Stimulated activated naive CD4-positive, alpha-beta T cell treated with Interleukin-2 at 50 U/mL for 16 hours (primary cell): ENCODE data around the gene CHTF8.
"Not testable (repeated sequence)": the region's sequence is repeated elsewhere in the genome, so short reads cannot be mapped to it uniquely, and the experiment has no call there.

Experiments
- DNase-seq: peaks from one replicate; lab custom pipeline; 2025; lab: John Stamatoyannopoulos, UW

CHTF8 gene

GRCh38 chr16:69138608-69139007 is 6.2 kb upstream of the CHTF8 start:
- no peak for DNase-seq

- no peak for DNase-seq
Measured at GRCh38 chr16:69133373-69133954, 1.1 kb upstream of the CHTF8 start.

DNA sequence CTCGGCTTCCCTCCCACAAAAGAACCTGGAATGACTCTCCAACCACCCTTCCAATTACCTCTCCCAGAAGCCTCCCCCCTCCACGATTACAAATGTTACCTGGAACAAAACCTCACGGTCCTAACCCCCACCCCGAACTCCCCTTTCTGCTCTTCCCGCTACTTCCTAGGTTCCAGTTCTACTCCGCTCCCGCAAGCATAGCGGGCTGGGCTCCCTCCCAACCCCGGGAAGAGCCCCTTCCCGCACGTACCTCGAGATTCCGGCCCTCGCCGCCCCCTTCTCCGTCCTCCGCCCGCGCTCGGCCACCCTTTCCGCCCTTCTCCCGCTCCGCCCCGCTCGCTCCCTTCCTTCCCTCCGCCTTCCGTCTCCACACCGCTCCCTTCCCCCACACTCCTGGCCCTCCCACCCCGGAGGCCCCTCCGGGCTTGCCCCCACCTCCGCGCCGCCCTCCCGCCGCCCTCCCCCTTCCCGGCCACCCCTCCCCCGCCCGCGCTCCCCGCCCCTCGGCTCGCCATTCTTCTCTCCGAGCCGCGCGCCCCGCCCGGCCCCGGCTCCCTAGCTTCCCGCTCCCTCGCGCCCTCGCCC is 457 bp downstream of the CHTF8 start:
- DNase-seq: peak; percentile 75

GRCh38 chr16:69131167-69131838 is 1.1 kb downstream of the CHTF8 start:
- no peak for DNase-seq

GRCh38 chr16:69130461-69130860 is 1.9 kb downstream of the CHTF8 start:
- DNase-seq: no peak

- DNase-seq: no peak
Measured at GRCh38 chr16:69127966-69128510, 4.3 kb downstream of the CHTF8 start.

DNA sequence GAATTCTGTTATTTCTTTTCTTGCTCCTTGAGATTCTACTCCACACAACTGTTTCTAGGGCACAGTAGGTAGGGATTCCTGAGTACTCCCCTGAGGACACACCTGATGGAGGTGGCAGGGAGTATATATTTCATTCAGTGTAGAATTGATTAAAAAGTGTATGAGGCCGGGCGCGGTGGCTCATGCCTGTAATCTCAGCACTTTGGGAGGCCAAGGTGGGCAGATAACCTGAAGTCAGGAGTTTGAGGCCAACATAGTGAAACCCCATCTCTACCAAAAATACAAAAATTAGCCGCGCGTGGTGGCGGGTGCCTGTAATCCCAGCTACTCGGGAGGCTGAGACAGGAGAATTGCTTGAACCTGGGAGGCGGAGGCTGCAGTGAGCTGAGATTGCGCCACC is 5.6 kb downstream of the CHTF8 start:
- DNase-seq: not testable (repeated sequence)

DNA sequence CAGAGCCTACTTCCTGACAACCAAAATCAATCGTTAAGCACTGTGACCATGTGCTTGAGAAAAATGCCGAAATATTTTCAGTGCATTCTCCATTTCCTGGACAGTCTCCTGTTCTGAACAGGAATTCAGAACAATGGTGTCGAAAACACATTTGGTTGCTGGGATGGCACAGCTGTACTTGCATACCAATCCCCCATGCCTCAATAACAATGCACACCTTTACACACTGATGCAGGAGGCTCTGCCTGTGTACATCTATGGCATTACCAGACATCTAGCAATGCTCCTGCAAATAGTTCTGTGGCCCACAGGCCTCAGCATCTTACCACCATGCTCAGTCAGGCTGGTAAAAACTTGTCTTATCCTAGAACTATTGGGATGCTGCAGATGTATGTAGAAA is 6.2 kb downstream of the CHTF8 start:
- no peak for DNase-seq

DNA sequence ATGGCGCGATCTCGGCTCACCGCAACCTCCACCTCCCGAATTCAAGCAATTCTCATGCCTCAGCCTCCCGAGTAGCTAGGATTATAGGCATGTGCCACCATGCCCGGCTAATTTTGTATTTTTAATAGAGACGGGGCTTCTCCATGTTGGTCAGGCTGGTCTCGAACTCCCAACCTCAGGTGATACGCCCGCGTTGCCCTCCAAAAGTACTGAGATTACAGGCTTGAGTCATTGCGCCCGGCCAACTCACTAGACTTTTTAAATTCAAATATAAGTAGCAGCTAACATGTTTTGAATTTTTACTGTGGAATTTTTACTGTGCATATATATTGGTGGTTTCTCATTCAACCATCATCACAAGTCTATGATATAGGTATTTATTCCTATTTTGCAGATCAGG is 7.4 kb downstream of the CHTF8 start:
- not testable (repeated sequence) for DNase-seq

DNA sequence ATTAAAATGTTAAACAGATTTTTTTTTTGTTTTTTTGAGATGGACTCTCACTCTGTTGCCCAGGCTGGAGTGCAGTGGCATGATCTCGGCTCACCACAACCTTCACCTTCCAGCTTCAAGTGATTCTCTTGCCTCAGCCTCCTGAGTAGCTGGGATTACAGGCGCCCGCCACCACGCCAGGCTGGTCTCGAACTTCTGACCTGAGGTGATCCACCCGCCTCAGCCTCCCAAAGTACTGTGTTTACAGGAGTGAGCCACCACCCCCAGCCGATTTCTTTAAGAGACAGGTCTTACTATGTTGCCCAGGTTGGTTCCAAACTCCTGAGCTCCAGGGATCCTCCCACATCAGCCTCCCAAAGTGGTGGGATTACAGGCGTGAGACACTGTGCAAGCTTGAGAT is 8.0 kb downstream of the CHTF8 start:
- not testable (repeated sequence) for DNase-seq

DNA sequence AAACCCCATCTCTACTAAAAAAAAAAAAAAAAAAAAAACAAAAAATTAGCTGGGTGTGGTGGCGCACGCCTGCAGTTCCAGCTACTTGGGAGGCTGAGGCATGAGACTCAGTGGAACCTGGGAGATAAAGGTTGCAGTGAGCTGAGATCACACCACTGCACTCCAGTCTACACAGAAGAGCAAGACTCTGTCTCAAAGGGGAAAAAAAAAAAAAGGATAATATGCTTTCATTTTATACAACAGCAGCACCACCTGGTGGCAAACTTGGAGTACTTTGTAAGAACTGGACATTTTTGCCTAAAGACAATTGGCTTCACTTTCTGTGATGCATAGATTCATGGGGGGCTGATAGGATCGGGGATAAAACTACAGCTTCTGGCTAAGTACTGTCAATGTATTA is 8.5 kb downstream of the CHTF8 start:
- DNase-seq: peak; percentile 61

DNA sequence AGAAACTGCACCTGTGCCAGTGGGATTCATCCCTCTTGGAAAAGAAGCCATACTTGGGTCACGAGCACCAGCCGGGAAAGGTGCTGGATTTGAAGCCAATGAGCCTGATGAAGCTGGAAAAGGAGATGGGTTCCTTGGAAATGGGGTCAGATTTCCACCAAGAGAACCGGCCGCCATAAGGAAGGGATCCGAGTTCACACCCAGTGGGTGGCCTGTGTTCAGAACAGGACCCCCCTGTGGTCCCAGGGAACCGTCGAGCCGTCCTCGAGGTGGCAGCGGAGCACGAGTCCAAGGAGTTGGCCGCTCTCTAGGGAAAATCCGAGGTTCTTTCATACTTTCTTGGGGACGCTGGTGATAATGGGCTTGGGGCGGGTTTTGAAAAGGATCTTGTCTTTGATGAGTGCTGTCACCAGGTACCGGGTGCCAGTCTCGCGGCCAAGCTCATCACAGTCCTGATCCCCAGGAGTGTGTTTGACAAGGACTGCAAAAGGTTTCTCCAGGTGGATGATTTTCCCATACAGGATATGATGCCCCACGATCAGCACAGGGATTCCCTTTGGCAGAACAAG is 12.2 kb downstream of the CHTF8 start:
- DNase-seq: no peak

DNA sequence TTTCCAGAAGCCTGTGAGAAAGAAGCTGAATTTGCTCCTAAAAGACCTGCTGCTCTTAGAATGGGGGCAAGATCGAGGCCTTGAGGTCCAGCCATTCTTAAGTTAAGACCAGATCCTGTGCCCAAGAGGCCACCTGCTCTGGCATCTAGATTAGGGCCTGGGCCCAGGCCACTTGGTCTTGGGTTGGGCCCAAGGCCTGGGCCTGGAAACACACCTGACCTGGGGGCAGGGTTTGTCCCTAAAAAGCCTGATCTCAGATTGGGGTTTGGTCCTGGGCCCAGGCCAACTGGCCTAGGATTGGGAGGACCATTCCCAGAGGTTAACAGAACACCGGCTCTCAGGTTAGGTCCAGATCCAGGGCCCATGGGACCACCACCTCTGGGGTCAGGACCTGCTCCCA is 12.9 kb downstream of the CHTF8 start:
- no peak for DNase-seq

- DNase-seq: no peak
Measured at GRCh38 chr16:69118994-69119393, 13.4 kb downstream of the CHTF8 start.

DNA sequence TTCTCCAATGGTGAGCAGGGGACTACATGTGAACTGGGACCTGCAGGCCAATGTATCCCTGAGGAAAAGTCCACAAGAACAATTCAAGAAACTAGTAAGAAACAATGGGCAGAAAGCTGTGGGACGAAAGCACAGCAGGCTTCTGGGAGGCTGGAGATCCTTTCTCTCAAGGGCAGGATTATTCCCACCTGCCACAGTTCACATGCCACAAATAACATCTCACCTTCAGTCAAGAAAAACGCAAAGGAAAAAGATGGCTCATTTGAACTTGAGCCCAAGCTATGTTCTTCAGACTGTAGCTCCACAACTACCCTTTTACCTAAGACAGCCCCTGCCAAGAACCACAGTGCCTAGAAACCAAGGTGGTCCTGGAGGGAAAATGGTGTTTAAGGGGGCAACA is 13.9 kb downstream of the CHTF8 start:
- DNase-seq: no peak

- DNase-seq: no peak
Measured at GRCh38 chr16:69116906-69117305, 15.5 kb downstream of the CHTF8 start.

GRCh38 chr16:69116256-69116875 is 16.0 kb downstream of the CHTF8 start:
- no peak for DNase-seq

DNA sequence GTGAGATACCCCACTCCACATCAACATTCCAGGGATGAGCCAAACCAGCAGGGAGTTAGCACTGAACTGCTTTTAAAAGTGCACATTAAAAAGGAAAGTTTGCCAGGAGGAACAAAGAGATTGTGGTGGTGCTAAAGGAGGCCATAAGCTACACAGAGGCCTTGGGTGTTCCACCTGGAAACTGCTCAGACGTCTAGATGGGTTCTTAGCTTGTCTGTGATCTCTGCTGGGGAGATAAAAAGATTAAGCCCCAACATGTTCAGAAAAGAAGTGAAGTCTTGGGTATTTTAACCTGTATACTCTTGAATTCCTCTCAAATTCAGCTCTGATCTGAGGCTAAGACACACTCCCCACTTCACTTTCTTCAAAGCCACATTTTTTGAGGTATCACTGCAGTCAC is 16.6 kb downstream of the CHTF8 start:
- no peak for DNase-seq

DNA sequence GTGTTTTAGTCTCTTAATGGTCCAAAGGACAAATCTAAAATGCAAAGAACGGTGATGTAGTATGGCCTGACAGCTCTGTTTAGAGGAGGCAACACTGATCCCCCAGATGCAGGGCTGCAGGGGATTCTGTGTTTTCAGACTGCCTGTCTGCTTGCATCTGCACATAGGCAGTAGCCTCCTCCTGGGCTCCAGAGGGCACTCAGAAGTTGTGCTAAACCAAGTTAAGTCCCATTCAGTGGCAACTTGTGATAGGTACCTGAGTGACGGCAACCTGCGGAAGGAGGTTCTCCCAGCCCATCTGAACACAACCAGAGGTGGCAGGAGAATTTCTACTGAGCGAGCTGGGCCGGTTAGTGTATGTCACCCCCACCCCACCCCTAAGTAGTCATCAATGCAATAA is 17.0 kb downstream of the CHTF8 start:
- no peak for DNase-seq

DNA sequence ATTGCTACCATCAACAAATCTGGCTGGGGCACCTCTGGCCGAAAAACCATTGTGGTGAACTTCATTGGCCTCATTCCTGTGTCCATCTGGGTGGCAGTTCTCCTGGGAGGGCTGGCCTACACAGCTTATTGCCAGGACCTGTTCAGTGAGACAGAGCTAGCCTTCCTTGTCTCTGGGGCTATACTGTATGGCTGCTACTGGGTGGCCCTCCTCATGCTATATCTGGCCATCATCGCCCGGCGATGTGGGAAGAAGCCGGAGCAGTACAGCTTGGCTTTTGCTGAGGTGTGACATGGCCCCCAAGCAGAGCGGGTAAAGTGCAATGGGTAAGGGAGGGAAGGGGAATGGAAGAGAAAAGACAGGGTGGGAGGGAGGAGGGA is 17.4 kb downstream of the CHTF8 start:
- DNase-seq: no peak

DNA sequence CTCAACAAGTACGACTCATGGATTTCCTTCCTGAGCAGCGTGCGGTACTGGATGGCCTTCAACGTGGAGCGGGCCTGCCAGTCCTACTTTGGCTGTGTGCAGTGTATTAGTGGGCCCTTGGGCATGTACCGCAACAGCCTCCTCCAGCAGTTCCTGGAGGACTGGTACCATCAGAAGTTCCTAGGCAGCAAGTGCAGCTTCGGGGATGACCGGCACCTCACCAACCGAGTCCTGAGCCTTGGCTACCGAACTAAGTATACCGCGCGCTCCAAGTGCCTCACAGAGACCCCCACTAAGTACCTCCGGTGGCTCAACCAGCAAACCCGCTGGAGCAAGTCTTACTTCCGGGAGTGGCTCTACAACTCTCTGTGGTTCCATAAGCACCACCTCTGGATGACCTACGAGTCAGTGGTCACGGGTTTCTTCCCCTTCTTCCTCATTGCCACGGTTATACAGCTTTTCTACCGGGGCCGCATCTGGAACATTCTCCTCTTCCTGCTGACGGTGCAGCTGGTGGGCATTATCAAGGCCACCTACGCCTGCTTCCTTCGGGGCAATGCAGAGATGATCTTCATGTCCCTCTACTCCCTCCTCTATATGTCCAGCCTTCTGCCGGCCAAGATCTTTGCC is 17.9 kb downstream of the CHTF8 start:
- DNase-seq: no peak

DNA sequence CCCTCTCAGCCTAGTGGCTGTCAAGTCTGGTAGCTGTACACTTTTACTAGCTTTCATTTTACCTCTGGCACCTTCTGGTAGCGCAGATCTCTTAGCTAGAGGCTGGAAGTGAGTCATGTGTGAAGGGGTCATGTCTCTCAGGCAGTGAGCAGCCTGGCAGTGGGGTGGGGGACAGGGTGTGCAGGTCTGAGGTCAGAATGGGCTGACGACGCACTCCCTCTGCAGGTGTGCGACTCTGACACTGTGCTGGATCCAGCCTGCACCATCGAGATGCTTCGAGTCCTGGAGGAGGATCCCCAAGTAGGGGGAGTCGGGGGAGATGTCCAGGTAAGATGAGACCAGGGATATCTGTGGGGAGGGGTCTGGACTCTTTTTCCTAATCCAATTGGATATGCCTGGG is 19.2 kb downstream of the CHTF8 start:
- no peak for DNase-seq
